Stimulated activated CD8-positive, alpha-beta memory T cell treated with anti-CD3 and anti-CD28 coated beads, Interleukin-7, amount 100 ng/mL, for 24 hours (primary cell): Measurements from ENCODE around the gene ENO4.

ENCODE experiments used
- DNase-seq: peaks from one replicate; pipeline ENCODE4 v3.0.0-alpha.2; 2020; ENCODE audit warnings: low read depth

The ENO4 gene

DNA sequence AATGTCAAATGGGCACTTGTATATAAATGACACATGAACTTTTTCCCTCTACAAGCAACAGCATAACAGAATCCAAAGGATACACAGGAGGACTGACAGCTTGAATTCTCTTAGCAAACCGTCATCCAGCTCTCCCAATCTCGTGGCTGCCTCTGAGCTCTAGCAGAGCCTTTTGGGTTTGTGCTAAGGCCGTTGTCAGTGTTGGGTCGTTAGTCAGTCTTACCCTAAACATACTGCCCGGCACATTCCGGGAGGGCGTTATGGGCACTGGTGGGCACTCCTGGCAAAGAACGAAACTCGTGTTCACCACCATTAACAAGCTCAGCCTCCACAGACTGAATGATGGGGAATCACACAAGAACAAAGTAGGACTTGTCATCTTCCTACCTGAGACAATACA, 19.6 kb upstream of the ENO4 start:
- no peak for DNase-seq

DNA sequence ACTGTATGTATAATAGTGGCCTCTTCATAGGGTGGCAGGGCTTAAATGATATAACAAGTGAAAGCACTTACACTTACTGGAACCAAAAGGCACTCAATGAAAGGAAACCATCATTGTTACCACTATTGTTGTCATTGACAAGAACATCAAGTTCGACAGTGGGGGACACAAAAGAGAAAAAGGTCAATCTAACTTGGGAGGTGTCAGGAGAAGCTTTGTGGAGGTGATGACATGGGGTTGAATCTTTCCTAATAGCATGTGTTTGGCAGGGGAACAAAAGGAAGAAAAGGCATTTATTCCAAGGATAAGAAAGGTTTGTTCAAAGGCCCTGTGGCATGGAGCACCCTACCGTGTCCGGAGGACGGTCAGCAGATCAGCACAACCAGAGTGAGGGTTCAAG, 18.2 kb upstream of the ENO4 start:
- no peak for DNase-seq

DNA sequence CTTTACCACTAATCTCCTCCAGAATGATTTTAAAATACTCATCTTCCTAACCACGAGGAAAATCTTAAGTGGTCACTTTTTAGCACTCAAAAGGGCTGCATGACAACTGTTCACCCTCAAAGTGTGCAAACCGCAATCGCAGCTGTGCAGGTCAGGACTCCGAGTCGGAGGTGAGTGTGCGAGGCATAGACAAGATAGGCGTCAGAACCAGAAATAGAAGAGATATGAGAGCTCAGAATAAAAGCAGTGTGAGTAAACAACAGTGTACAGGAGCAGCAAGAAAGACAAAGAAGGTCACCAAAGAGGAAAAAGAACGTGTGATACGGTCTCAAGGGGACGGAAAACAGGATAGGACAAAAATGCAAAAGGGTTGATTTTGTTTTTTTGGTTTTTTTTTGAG, 17.5 kb upstream of the ENO4 start:
- no peak for DNase-seq

DNA sequence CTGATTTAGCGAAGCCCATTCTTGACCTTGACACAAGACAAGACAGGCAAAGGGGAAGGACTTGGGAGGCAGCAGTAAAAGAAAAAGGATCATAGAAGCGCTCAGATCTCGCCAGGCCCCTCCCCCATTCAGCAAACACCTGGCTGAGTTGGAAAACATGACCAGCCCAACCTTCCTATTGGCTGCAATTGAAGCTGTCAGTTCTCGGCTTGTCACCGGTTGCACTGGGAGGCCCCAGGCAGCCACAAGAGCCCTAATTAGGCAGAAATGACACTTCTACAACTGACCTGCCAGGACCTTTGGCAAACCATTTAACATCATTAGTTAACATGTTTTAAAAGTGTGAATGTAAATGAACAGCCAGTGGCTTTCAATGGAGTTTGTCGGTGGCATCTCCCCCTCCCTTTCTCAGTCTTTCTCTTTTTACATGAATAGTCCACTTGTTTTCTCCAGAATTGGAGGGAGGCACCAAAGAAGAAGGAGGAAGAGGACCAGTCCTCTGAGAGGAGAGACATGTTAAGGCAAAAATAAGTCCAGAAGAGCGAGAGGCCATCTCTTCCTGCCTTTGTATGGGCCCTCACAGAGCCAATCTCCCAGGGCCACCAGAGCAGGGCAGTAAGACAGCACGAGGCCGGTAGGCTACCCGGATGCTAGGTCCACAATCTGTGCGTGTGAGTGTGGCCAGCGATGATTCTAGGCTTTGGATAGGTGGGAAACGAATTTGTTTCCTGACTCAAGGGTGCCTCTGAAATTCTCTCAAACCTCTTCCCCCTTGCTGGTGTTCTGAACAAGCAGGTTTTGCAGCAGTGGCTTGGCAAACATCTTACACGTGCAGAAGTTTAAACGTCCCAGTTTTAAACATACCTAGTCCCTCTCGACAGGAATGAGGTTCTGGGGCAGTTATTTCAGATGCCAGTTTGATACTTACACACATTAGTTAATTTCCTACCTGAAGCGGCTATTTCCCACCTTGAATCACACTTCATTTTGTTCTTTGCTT, 15.0 kb upstream of the ENO4 start:
- DNase-seq: no peak

DNA sequence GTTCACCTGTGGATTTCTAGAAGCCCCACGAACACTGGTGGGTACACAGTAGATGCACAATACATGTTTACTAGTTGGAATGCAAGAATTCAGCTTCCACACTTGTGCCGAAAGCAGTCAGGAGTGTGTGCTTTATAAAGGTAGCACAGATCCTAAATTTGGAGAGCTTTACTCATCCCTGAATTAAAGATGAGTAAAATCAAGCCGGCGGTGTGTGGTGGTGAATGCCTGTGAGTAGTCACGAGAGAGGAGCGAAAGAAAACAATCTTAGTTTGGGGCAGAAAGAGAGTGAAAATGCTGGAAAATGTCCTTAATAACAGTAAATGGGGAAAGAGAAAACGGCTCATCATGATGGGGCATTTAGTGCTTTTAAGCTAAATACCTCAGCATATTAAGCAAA, 13.6 kb upstream of the ENO4 start:
- DNase-seq: no peak

DNA sequence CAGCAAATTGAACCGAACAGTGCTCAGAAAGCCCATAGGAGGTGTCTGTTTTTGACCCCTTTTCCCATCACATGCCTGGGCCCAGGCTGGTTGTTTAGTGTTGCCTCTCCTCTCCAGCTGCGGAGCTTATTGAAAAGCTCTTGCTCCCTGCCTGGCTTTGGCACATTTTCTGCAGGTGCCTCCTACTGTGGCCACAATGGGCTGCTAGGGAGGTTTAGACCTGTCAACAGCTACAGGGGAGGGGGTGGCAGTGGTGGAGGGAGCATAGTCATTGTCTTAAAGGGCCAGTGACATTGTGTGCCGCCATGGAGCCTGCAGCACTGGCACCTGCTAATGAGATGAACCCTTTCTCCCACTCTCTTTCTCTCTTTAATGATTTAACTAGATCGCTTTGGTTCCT, 13.2 kb upstream of the ENO4 start:
- DNase-seq: no peak

DNA sequence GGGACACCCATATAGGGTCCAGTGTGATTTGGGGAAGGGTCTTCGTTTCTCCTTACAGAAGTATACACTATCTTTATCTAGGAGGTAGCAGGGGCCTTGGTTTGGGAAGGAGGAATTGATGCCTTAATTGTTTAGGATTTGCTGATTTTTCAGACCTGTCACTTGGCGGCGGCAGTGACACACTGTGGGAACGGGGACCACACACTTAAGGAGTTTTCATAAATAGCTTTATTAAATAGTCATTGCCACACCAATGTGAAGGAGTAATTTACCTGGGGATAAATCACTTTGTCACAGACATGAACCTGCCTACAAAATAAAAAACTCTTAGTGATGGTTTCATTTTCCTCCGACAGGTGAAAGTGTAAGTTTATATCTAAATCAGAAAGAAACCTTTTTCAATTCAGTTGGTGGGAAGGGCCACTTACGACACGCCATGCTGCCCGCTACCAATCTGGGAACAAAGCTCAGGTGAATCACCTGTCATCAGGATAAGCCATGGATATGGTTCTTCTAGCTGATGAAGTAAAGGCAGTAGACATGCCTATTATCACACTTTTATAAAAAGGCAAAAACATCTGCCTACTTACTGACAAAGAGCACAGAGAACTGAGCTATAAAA, 12.3 kb upstream of the ENO4 start:
- no peak for DNase-seq

DNA sequence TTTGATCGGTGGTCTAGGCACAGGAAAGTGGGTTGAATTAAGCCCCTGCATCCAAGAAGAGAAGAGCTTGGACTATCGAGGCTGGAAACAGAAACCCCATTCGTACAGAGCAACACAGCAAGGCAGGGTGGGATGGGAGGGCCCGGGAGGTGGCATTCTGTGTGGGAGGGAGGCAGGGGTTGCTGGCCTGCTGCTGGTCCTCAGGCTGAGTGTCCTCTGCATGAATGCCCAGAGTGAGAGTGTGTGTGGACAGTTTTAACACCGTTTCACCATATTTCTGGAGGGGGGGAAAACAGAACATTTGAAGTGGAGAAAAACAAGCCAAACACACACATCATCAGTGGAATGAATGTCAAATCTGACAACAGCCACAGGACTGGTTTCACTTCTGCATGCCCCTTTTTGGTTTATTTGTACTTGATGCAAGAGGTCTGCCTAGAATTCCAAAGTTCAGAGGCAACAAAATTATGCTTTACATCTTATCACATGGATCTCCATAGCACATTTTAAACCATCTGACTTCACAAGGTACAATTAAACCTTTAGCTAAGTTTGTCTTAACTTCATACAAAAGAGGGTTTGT, 11.1 kb upstream of the ENO4 start:
- no peak for DNase-seq

DNA sequence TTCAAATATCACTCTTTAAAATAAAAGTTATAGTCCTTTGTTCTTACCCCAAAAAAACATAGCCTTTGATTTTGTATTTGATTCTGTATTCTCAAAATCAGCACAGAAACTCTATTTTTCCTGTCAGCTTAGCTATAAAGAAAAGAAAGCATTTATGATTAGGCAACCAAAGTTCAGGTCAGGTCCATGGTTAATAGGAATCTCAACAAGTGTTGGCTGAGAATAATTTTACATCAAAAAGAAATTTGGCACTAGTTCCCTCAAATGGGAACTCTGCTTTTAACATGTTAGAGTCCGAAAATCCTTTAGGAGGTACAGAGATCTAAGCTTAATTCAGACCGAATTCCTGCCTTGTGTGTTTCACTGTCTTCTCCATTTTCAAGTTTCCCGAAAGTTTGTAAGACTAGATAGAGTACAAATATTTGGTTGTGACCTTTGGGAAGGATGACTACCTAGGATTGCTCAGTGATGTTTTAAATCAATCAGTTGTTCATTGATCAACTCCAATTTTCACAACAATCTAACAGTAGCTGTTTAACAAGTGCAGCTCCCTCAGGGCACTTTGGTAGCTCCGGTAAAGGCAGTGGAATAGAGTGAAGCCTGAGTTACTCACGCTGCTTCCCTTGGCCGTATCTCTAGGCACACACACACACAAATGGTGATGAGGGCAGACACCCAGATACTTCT, 8.8 kb upstream of the ENO4 start:
- no peak for DNase-seq

DNA sequence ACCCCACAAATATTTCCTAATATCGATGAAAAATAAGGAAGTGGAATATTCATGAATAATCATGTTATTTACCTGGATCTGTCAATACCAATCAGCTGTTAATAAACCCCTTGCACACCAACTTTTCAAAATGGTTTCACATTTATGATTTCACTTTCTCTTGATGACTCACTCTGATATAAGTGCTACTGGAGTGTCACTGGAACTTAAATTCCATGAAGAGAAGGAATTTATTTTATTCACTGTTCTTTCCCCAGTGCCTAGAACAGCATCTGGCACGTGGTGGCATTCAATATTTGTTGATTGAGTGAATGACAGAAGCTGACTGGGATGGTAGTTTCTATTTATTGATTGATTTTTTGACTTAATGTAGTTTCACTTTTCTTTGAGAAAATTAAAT, 3.5 kb upstream of the ENO4 start:
- no peak for DNase-seq

DNA sequence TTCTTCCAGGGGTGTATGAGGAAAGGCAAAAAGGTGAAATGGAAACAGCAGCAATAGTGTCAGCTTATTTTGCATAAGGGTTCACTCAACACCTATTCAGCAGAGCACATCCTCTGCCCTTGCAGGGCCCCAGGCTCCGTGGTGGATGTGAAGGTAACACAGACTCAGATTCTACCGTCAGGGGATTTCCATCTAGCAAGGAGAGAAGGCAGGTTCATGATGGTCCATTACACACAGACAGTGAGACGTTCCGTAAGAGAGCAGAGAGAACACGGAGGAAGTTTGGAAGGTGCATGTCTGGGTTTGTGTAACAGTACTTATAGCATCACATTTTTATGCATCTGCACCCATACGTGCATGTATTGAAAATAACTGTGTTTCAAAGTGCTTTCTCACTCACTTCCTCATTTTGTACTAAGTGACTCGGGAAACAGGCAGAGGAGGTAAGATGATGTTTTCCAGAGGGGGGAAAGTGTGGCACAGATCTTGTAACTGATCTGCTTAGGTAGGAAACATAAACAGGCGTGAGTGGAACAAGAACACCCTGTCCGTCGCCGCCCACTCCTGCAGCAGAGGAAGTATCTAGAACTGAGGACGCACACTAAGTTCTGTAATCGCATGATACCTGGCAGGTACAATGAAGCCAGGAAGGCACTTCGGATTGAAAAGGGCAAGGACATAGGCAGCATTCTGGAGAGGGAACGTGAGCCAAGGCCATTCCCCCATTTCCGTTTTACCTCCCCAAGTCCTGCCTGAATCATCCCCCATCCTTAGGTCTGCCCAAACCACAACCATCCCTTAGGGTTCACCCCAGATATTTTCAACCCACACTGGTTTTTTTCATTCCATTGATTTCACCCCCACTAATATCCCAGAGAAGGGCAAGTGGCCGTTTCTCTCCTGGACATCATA, 1.0 kb upstream of the ENO4 start:
- DNase-seq: no peak

DNA sequence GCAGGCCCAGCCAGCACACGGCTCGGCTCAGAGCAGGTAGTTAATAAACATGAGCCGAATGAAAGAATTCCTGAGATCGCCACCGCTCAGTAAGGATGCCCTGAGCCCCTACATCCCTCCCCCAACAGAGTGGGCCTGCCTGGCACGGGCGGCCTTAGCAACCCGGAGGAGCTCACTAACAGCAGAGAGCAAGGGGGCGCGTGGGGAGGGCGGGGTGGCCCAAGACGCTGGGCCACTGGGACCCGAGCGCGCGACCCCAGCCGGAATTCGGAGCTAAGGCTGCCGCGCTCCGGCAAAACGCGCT, 403 bp upstream of the ENO4 start:
- DNase-seq: no peak

DNA sequence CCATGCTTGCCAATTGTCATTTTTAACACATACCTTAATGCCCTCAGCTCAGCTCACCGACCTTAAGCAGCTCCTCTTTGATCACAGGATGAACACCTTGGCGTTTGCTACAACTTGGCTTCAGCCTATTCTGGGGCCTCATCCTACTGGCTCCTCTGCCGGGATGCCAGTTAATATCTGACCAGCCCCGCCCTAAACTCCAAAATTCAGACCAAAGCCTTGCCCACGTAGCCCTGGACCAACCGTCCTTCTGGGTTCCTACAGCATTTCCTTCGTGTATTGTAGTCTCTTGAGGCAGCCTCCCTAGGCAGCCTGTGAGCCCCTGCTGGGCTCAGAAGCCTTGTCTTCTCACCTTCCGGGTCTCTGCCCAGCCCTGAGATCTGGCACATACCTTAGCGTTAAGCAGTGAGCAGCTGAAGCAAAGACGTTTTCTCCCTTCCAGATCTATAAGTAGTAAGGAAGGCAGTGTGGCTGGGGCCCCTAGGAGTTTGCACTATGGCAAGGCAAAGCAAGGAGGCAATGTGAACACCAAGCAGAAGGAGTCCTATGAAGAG, 836 bp downstream of the ENO4 start:
- no peak for DNase-seq

DNA sequence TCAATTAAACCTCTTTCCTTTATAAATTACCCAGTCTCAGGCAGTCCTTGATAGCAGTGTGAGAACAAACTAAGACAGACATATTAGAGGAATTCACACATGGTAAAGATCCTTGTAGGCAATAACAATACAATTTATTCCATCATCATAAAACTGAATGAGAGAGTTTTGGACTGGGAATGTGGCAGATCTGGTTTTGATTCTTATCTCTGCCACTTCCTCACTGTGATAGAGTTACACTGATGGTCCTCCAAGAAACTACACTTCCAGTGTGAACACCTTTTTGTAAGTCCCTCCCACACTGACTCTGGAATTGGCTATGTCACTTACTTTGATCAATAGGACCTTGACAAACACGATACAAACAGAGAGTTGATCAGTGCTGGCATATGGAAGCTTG, 2.9 kb downstream of the ENO4 start:
- DNase-seq: no peak

DNA sequence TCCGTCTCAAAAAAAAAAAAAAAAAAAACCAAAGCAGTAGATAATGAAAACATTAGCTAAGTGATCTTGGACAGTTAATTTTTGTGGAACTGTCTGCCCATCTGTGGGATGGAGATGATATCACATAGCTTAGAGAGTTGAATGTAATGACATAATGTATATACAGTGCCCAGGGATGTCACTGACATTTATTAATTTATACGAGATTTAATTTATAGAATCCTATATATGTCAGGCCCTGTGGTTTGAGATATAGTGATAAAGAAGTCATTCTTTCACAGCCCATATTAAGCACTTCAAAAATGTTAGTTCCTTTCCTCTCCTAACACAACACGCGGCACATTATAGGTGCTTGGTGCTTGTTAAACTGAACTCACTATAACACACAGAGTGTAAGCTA, 4.0 kb downstream of the ENO4 start:
- no peak for DNase-seq

DNA sequence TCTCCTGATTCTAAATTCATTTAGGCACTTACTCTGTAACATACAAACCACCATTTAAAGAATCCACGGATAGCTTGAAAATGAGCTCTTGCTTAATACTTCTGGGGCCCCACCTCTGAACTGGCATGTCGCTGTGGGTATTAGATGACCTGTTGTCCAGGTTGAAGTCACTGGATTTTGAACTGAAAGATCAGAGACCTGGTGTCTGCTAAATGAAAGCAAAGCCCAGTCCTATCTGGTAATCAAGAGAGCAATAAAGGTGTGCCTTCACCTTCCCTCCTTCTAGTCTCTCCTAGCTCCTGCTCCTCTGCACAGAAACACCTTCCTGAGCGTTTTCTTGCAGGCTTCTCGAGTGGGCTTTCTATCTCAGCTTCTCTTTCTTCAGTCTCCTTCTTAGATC, 4.4 kb downstream of the ENO4 start:
- no peak for DNase-seq

DNA sequence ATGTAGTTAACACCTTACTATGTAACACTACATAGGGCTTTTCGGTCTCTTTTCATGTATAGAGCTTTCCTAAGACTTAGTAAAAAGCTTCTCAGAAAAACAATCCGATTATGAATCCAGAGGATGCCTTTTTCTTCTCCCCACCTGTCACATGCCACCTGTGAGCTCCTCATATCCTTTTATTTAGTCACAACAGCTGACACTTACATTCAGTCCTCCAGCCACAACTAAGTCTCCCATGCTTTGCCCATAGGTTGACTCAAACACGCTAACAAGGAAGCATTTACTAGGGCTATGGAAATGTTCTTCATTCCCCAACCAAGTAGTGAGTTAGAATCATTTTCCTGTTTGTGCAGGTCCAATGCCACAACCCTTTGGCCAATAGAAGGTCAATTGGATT, 7.9 kb downstream of the ENO4 start:
- DNase-seq: no peak

DNA sequence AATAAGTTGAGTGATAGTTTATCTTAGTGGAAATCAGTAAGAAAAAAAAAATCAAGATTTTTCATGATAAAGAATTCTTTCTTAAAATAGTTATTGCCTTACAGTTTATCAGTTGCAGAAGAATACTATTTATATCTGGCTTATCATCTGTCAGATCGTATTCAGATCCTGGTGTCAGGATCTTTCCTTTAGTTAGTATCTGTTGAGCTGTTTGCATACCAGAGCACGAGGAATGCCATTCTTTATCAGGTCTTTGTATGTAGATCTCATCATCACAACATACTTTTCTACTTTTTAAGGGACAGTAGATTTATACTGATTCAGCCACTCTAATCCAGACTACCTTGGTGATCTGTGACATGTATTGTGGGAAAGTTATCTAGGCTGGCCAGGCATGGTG, 12.5 kb downstream of the ENO4 start:
- no peak for DNase-seq

DNA sequence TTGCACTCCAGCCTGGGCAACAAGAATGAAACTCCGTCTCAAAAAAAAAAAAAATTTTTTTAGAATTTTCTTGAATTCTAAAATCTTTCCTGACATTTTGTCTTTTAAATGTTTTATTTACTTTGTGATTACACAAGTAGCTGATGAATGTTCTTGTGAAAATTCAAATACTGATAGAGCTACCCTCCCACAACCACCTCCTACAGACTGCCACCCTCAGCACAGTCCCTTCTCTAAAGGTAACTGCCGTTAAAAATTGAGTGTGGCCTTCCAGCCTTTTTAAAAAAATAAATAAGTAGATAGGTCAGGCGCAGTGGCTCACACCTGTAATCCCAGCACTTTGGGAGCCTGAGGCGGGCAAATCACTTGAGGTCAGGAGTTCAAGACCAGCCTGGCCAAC, 15.1 kb downstream of the ENO4 start:
- no peak for DNase-seq

DNA sequence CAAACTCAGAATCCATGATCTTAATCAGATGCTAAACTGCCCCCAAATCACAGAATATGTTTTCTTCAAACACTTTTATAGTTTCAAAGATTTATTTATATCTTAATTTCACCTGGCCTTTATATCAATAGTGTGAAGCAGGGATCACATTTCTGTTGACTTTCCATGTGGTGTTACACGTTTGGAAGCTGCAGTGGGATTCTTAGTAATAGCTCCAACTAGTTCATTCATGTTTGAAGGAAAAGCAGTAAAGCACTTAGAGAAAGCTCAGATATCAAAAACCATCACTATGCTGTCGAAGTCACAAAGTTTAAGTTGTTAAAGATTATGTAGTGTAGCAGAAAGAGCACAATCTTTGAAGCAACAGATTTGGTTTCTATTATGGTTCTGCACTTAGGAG, 16.8 kb downstream of the ENO4 start:
- no peak for DNase-seq

DNA sequence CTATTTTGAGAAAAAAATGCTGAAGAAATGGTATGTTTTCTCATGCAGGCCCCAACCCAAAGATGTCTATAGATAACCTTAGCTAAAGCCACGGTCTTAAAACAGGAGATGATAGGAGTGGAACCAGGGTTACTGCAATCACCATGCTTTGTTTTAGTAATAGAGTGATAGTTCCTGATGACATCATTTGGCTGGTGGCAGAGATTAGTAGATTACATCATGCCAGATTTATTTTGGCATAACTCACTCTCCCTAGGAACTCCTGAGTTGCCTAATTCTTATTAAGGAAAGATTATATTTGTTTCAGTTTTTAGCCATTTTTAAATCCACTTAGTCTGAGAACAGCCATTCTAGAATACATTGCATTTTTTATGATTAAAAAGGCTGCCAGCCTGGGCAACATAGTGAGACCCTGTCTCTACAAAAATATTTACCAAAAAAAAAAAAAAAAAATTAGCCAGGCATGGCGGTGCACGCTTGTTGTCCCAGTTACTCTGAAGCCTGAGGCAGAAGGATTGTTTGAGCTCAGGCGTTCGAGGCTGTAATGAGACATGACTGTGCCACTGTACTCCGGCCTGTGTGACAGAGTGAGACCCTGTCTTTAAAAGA, 17.8 kb downstream of the ENO4 start:
- no peak for DNase-seq
